Putamen (tissue), 1 donor: ENCODE measurements around the gene UGT1A3.

Source experiments
- DNase-seq: peaks from one replicate; pipeline ENCODE4 v3.0.0-alpha.2; 2016; ENCODE audit warnings: low spot score

UGT1A3 gene

DNA sequence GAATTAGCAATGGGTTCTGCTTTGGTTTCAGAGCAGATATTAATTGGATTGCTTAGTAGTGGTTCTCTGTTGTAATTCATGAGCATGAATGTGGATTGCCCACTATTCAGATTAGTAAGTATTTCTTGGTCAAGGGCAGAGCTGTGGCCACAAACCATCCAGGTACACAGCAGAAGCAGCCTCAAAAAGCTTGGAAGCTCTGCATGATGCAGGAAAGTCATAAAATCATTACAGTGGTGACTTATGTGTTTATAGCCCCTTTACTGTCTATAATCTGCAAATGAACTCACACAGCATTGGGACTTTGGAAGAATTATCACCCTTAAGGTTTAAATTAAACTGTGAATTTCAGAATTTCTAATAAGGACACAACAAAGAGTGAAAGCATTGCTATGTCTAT, 29.3 kb downstream of the UGT1A3 start:
- DNase-seq: no peak

DNA sequence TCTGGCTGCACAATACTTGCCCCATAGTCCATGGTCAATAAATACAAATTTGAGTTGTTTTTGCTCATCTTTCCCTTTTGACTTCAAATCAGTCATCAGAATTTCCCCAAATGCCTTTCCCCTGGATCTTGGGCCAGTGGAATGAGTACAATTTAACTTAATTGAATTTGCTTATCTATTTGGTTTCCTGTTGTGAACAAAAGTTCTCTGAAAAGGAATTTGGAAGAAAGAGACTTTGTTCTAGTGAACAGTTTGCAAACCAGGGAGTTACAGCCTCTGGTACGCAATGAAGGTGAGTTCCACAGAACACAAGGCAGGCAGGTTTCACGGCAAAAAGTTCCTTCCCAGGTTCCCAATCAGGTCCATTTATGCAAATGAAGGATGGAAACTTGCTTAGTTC, 30.0 kb downstream of the UGT1A3 start:
- DNase-seq: no peak

DNA sequence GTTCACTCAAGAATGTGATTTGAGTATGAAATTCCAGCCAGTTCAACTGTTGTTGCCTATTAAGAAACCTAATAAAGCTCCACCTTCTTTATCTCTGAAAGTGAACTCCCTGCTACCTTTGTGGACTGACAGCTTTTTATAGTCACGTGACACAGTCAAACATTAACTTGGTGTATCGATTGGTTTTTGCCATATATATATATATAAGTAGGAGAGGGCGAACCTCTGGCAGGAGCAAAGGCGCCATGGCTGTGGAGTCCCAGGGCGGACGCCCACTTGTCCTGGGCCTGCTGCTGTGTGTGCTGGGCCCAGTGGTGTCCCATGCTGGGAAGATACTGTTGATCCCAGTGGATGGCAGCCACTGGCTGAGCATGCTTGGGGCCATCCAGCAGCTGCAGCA, 31.2 kb downstream of the UGT1A3 start, which contains the start of gene UGT1A1:
Gene UGT1A1 (plus strand): TSS at position 228 of the 400 bp plus-strand sequence. CDS start 18 bp downstream, at position 246.
- DNase-seq: no peak

DNA sequence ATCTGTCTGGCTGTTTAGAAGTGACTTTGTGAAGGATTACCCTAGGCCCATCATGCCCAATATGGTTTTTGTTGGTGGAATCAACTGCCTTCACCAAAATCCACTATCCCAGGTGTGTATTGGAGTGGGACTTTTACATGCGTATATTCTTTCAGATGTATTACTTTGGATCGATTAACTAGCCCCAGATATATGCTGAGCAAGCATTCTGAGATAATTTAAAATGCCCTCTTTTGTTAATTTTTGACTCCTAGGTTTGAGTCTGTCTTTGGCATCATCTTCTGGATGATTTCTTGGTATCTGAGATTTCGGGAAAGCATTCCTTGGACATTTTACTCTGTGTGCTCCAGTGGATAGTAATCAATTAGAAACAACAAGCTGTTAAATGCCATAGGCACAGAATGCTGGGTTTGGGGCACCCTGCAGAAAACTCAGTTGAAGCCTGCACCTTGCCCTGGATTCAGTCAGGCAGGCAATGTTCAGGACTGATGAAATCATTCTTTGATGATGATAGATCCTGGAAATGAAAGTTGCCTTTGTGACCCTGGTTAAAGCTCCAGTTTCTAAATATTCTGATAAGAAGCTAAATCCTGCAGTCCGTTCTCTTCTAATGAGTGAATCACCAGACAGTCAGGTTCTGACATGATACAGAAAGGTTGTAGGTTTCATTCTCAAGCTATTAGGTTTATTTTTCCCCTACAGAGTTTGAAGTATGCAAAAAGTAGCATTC, 32.4 kb downstream of the UGT1A3 start:
- no peak for DNase-seq

DNA sequence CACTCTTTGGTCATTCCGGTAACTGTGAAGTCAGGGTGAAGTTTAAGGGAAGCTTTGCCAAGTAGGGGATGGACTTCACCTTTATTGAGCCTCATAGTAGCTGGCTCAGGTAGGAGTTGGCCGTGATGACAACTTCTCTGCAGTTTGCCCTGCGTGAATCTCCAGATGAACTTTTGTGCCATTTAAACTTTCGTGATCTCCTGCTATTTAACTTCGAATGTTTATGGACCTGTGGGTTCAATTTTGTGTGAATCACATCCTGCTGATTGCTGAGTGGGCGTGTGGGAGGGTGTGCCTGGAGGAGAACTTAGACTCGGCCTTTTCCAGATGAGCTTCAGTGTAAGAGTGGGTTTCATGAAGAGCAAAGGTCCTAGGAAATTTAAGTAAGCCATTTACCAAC, 35.4 kb downstream of the UGT1A3 start:
- no peak for DNase-seq

DNA sequence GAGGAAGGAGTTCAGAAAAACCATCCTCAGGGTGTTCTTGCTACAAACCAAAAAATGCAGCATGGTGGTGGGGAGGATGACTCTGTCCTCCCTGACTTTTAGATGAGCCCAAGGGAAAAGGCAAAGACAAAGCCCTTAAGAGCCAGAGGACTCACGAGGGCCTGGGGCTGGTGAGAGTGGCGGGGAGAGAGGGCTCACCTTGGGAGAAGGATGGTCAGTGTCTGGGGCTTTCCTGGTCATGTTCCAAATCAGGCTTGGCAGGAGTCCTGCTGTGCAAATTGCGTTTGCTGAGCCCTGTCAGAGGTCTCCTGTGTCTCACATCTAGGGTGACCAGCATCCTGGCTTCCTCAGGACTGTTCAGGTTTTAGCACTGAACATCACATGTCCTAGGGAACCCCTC, 35.9 kb downstream of the UGT1A3 start:
- no peak for DNase-seq

DNA sequence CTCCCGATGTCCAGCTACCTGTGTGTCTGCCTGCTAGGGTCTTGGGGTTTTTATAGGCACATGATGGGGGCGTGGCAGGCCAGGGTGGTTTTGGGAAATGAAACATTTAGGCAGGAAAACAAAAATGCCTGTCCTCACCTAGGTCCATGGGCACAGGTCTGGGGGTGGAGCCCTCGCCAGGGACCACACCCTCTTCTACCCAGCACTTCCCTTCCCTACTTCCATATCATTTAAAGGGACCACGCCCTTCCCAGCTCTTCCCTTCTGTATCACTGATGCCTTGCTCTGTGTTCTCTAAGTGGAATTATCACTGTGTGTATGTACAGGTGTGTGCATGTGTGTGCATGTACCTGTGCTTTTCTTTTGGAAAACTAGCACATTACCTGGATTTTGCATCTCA, 37.6 kb downstream of the UGT1A3 start:
- no peak for DNase-seq

DNA sequence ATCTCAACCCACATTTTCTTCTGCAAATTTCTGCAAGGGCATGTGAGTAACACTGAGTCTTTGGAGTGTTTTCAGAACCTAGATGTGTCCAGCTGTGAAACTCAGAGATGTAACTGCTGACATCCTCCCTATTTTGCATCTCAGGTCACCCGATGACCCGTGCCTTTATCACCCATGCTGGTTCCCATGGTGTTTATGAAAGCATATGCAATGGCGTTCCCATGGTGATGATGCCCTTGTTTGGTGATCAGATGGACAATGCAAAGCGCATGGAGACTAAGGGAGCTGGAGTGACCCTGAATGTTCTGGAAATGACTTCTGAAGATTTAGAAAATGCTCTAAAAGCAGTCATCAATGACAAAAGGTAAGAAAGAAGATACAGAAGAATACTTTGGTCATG, 39.2 kb downstream of the UGT1A3 start:
- no peak for DNase-seq

DNA sequence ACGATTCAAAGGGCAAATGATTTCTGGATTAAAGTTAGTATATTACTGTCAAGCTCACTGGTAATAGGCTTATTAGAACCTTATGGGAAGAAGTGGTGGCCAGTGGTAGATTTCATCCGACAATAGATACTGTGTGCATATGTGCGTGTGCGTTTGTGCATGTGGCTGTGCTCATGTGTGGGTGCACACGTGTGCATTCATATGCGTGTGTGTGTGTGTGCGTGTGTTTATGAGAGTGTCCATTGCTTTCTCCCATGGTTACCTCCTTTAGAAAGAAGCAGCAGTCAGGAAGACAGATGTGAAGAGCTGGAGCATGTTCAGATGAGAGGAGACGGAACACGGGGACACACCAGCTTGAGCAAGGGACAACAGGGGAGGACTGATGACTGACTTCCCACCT, 40.4 kb downstream of the UGT1A3 start:
- no peak for DNase-seq

DNA sequence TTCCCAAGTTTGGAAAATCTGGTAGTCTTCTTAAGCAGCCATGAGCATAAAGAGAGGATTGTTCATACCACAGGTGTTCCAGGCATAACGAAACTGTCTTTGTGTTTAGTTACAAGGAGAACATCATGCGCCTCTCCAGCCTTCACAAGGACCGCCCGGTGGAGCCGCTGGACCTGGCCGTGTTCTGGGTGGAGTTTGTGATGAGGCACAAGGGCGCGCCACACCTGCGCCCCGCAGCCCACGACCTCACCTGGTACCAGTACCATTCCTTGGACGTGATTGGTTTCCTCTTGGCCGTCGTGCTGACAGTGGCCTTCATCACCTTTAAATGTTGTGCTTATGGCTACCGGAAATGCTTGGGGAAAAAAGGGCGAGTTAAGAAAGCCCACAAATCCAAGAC, 43.3 kb downstream of the UGT1A3 start:
- DNase-seq: no peak

DNA sequence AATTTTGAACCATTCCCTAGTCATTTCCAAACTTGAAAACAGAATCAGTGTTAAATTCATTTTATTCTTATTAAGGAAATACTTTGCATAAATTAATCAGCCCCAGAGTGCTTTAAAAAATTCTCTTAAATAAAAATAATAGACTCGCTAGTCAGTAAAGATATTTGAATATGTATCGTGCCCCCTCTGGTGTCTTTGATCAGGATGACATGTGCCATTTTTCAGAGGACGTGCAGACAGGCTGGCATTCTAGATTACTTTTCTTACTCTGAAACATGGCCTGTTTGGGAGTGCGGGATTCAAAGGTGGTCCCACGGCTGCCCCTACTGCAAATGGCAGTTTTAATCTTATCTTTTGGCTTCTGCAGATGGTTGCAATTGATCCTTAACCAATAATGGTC, 43.7 kb downstream of the UGT1A3 start:
- no peak for DNase-seq

DNA sequence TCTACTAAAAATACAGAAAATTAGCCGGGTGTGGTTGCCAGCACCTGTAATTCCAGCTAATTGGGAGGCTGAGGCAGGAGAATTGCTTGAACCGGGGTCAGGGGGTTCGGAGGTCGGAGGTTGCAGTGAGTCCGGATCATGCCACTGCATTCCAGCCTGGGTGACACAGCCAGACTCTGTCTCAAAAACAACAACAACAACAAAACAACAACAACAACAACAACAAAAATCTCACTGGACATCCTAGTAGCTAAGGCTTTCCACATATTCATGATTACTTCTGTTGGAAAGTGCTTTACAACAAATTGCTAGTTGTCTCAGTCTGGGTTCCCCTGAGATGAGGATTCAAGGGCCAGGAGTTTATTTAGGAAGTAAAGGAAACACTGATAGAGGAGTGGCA, 45.0 kb downstream of the UGT1A3 start:
- DNase-seq: no peak

DNA sequence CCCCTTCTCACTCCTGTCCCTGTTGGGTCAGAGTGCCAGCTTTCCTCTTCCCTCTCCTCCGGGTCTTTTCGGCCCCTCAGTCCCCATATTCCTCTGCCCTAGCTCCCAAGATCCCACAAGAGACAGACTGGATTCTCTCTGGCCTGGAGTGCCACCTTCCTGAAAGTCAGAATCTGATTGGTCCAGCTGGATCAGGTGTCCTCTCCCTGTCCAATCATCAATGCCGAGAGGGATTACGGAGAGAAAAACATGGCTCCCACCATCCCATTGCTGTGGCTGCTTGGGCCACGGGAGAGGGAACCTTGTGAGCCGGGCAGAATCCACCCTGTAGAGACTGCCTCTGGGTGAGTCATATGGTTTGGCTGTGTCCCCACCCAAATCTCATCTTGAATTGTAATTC, 46.6 kb downstream of the UGT1A3 start:
- DNase-seq: no peak

DNA sequence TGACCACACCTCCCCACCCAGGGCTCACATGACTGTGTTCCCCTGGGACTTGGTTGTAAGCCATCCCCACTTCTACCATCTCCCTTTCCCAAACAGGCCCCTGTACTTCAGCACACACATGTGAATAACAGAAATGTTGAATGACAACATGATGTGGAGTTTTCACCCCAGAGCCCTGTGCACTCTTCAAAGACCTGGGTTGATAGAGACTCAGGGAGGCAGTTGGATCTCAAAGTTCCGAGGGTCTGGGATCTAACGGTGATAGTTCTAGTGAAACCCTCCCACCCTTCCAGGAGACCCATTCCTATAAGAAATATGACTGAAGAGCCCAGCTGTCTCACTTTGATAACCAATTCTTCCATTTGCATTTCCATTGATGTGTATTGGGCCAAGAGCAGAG, 49.2 kb downstream of the UGT1A3 start, which contains the start of gene MROH2A:
Gene MROH2A (plus strand): TSS at position 301 of the 400 bp plus-strand sequence. CDS start 1,029 bp downstream, outside the sequence.
- no peak for DNase-seq

DNA sequence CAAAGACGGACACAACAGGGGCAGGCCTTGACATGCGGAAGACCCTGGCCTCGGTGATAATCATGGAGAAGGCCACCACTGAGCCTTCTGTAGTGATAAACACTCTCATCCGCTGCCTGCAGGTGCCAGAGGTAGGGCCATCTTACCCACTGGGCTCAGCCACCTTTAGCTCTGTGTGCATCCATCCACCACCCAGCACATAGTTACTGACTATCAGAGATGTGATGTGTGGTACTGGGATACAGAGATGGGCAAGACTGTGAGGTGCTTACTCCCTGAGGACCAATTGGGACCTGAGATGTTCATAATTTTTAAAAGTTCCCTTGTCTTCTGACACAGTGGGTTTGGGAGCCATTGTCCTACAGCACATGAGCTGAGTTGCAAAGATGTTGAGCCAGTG, 50.9 kb downstream of the UGT1A3 start:
- DNase-seq: no peak

DNA sequence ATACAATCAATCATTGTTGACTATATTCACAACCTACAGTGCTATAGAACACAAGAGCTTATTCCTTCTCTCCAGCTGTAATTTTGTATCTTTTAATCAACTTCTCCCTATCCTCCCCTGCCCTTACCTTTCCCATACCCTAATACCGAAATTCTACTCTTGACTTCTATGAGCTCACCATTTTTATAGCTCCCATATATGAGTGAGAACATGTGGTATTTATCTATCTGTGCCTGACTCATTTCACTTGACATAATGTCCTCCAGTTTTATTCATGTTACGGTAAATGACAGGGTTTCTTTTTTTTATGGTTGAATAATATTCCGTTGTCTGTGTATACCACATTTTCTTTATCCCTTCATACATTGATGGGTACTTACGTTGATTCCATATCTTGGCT, 51.9 kb downstream of the UGT1A3 start:
- DNase-seq: no peak

DNA sequence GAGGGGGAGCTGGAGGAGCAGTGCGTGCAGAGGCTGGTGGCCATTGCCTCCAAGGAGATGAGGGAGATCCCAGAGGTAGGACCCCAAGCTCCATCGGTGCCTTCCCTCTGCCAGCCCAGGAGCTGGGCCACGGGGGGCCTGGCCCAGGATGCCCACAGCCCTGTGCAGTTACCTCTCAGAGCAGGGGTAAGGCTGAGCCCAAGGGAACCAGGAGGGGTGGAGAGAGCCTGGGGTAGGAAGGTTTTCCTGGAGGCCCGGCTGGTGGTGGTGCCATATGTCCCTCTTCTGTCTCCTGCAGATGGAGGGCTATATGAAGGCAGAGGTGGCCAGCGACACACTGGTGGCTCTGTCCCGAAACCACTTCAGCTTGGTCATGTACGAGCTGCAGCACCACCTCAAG, 60.7 kb downstream of the UGT1A3 start:
- no peak for DNase-seq

DNA sequence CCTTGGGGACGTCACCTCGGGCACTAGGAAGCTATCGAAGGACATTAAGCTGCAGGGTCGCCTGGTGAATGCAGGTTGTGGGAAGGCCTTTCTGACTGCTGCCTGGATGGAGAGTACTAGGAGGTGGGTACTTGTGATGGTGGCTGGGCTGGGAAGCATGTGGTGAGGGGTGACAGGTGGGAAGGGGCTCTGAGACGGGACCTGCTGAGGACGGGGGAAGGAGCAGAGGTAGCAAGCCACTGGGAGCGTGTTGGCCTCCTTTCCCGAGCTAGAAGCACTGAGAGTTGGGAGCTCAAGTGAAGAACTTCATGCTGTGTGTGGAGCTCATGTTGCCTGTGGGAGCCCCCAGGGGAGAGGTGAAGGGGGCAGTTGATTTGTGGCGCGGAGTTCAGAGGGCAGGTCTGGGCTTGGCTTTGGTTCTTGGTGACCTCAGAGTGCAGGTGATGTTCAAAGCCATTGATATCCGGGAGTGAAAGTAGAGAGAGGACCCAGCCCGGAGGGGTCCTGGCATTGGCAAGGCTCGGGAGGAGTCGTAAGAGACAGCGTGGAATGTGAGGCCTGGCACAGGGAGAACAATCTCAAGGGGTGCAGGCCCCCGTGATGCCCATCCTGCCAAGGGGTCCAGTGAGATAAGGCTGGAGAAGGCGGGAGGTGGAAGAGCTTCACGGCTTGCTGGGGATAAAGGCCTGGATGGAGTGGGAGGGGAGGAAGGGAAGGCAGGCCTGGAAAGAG, 62.5 kb downstream of the UGT1A3 start:
- DNase-seq: no peak

DNA sequence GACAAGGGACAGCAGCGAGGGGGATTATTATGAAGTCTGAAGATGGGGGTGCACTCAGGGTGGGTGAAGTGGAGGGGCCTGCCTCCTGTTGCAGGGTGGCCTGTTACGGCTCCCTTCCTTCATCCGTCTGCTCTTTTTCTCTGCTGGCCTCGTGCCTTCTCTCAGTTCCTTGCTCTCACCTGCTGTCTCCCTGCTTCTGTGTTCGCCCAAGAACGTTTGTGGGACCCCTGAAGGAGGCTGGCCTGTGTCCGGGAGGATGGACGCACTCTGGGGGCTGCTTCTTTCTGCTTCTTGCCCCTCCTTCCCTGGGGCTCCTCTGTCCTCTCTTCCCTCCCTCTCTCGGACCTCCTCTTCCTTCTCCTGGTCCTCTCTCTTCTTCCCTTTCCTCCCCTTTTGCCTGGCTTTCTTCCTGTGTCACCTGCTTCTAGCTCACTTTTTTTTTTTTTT, 63.1 kb downstream of the UGT1A3 start:
- DNase-seq: no peak

DNA sequence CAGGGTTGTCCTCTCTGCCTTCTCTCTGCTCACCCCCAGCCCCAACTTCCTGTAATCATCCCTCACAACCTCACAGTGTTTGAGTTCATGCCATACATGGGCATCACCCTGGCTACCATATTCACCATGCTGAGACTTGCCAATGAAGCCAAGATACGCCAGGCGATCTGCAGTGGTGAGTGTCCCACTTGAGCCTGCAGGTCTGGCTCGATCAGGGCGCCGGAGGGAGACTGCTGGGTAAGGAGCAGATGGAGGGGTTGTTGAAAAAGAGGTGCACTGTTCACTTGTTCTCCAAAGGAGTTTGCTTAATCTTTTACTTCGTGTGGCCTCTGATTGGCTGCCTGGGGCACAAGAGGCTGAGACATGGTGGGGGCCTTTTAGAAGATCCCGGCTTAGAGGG, 63.9 kb downstream of the UGT1A3 start:
- no peak for DNase-seq

DNA sequence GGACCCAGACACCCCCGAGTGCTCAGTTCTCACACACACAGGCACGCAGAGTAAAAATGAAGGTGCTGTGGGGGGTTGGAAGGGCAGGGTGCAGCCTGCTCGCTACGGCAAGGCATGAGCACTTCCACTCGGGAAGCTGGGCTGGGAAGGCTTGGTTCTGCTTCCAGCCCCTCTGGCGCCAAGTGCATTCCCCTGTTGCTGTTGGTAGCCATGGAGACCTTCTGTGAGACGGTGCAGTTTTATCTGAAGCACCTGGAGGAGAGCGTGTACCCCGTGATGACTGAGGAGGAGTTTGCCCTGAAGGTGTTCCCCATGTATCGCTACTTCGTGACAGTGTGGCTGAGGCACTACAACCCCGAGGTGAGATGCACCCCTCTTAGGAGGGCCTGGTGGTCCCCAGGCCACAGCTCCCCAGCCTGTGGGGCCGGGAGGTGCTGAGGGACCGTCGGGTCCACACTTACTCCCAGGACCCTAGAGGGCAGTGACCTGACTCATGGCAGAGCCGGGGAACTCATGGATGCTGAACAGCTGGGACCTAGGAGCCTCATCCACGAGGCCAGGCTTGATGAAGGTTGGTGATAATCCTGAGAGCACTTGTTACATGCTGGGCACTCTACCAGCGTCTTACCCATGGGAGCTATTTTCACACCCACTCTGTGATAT, 64.8 kb downstream of the UGT1A3 start:
- DNase-seq: no peak

DNA sequence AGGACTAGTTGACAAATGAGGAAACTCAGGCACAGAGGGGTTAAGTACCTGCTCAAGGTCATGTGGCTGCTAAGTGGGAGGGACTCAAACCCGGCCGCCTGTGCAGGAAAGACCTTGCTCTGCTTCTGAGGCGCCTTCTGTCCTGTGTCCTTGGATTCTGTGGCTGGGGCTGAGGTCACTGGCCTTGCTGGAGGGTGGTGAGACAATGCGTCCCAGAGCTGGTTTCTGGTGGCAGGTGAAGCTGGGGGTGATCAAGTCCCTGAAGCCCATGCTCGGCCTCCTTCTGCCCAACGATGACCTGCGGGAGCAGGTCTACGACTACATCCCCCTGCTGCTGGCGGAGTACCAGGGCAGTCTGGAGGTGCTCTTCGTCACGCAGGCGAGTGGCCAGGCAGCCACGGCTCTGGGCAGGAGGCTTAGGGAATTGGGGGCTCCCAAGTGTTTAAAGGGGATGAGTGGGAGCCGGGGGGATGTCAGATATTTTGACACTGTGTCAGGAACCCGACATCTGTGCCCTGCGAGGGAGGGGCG, 65.4 kb downstream of the UGT1A3 start:
- DNase-seq: no peak

DNA sequence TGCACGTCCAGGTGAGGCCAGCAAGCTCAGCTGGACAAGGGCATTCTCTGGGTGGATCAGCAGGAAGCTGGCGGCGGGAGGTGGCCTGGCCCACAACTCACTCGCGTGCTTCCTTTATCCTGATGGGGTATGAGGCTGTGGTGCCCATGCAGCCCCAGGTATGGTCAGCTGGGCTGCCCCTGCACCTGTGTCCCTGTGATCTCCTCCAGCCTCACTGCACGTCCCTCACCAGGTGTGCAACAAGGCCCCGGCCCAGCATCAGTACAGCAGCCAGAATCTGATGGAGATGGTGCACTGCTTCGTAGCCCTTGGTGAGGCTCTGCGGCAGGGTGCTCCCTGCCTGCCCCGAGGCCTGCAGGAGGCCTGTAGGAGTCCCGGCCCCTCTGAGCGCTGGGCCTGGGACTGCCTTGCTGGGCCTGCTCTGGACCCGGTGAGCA, 66.9 kb downstream of the UGT1A3 start:
- no peak for DNase-seq
